DOHH2 (cell line): ENCODE measurements around the gene ZRANB3.

Experiments used
- H3F3A ChIP-seq: fragments of 200-600 bp; sonication (generic), shearing (Covaris generic); 2 replicates; pipeline ENCODE4 v1.6.0; 2016; ENCODE audit warnings: antibody characterized with exemption, mild to moderate bottlenecking; ENCODE audit not compliant: control insufficient read depth, insufficient read depth
- H3K27ac ChIP-seq: fragments of 200-600 bp; sonication (generic); 2 replicates; pipeline ENCODE4 v1.5.1; 2014; ENCODE audit warnings: low read depth, mild to moderate bottlenecking, low read length, moderate library complexity
- H3K27me3 ChIP-seq: fragments of 200-600 bp; sonication (generic); 2 replicates; pipeline ENCODE4 v1.6.1; 2014; ENCODE audit warnings: mild to moderate bottlenecking, low read length, mixed read lengths; ENCODE audit not compliant: control insufficient read depth
- H3K36me3 ChIP-seq: fragments of 200-600 bp; sonication (generic); 2 replicates; pipeline ENCODE4 v1.6.1; 2014; ENCODE audit warnings: mild to moderate bottlenecking, low read length, moderate library complexity, mixed read lengths; ENCODE audit not compliant: control insufficient read depth
- H3K4me1 ChIP-seq: fragments of 200-600 bp; sonication (generic); 2 replicates; pipeline ENCODE4 v1.6.1; 2014; ENCODE audit warnings: mild to moderate bottlenecking, low read length, mixed read lengths; ENCODE audit not compliant: control insufficient read depth
- H3K4me2 ChIP-seq: fragments of 200-600 bp; sonication (generic); 2 replicates; pipeline ENCODE4 v1.6.0; 2014; ENCODE audit warnings: mild to moderate bottlenecking, low read length, moderate library complexity
- H3K4me3 ChIP-seq: fragments of 200-600 bp; sonication (generic); 2 replicates; pipeline ENCODE4 v1.5.1; 2014; ENCODE audit warnings: mild to moderate bottlenecking, low read length, mixed read lengths
- H3K79me2 ChIP-seq: fragments of 200-600 bp; sonication (generic); 2 replicates; pipeline ENCODE4 v1.6.1; 2014; ENCODE audit warnings: mild to moderate bottlenecking, low read length, mixed read lengths; ENCODE audit not compliant: control insufficient read depth
- H3K9me2 ChIP-seq: fragments of 200-600 bp; sonication (generic); replicated peaks from 2 replicates; pipeline ENCODE4 v1.6.1; 2014; ENCODE audit warnings: mild to moderate bottlenecking, low read length, mixed read lengths; ENCODE audit not compliant: control insufficient read depth
- H3K9me3 ChIP-seq: fragments of 200-600 bp; sonication (generic); 2 replicates; pipeline ENCODE4 v1.6.1; 2014; ENCODE audit warnings: antibody characterized with exemption, low read length, mixed read lengths; ENCODE audit not compliant: control insufficient read depth, insufficient read depth
- H4K20me1 ChIP-seq: fragments of 200-600 bp; sonication (generic); 2 replicates; pipeline ENCODE4 v1.6.0; 2014; ENCODE audit warnings: low read depth, mild to moderate bottlenecking, antibody characterized with exemption, low read length, moderate library complexity; ENCODE audit not compliant: control insufficient read depth, insufficient read depth
- CTCF ChIP-seq: fragments of 200-600 bp; sonication (generic); IDR thresholded peaks from one replicate; pipeline ENCODE4 v1.5.1; 2014; ENCODE audit warnings: antibody characterized with exemption, mild to moderate bottlenecking, low read depth, low read length; ENCODE audit not compliant: poor library complexity, severe bottlenecking
- EZH2phosphoT487 ChIP-seq: fragments of 200-600 bp; sonication (generic); IDR thresholded peaks from 2 replicates; pipeline ENCODE4 v1.6.1; 2017; ENCODE audit warnings: borderline replicate concordance, mild to moderate bottlenecking, antibody characterized with exemption, low read length, moderate library complexity, mixed read lengths

Gene ZRANB3

GRCh38 chr2:135227386-135227785, 303.6 kb downstream of the ZRANB3 start:
- Histone ChIP-seq H3K4me1 (no peaks in the 10 kb centered on the region), H3K4me2 (no peak overlapping the region), H3K9me2 (no peaks in the 10 kb centered on the region), H3K9me3 (no peaks in the 10 kb centered on the region), H3F3A (no peaks in the 10 kb centered on the region), H3K4me3 (no peak overlapping the region), H4K20me1 (no peaks in the 10 kb centered on the region), H3K27ac (no peak overlapping the region), H3K79me2 (no peaks in the 10 kb centered on the region), H3K27me3 (no peaks in the 10 kb centered on the region), H3K36me3 (peaks cover 3% of the 10 kb centered on the region; the same call in 1 of the 2 replicates)
- TF ChIP-seq EZH2phosphoT487 (no peak), CTCF (no peak)

GRCh38 chr2:135226961-135227360, 304.1 kb downstream of the ZRANB3 start:
- peaks cover 3% of the 10 kb centered on the region; the same call in 1 of the 2 replicates for H3K36me3 ChIP-seq
- no peak overlapping the region for H3K4me3 ChIP-seq
- H3K4me1 ChIP-seq: no peaks in the 10 kb centered on the region
- H3K9me3 ChIP-seq: no peaks in the 10 kb centered on the region
- H3K27me3 ChIP-seq: no peaks in the 10 kb centered on the region
- H3K9me2 ChIP-seq: no peaks in the 10 kb centered on the region
- no peak overlapping the region for H3K4me2 ChIP-seq
- H3F3A ChIP-seq: no peaks in the 10 kb centered on the region
- H3K79me2 ChIP-seq: no peaks in the 10 kb centered on the region
- no peak overlapping the region for H3K27ac ChIP-seq
- TF ChIP-seq CTCF (no peak), EZH2phosphoT487 (no peak)
- H4K20me1 ChIP-seq: no peaks in the 10 kb centered on the region

- Histone ChIP-seq H3K4me2 (no peak overlapping the region), H3K9me2 (no peaks in the 10 kb centered on the region), H3K27me3 (no peaks in the 10 kb centered on the region), H3F3A (no peaks in the 10 kb centered on the region), H3K36me3 (peaks cover 3% of the 10 kb centered on the region; the same call in 1 of the 2 replicates), H4K20me1 (no peaks in the 10 kb centered on the region), H3K79me2 (no peaks in the 10 kb centered on the region), H3K4me3 (no peak overlapping the region), H3K4me1 (no peaks in the 10 kb centered on the region), H3K9me3 (no peaks in the 10 kb centered on the region), H3K27ac (no peak overlapping the region)
- TF ChIP-seq CTCF (no peak), EZH2phosphoT487 (no peak)
These were observed 305.2 kb downstream of the ZRANB3 start for GRCh38 chr2:135225781-135226180.

- Histone ChIP-seq H3K36me3 (peaks cover 5% of the 10 kb centered on the region; the same call in 1 of the 2 replicates), H3K4me3 (no peak overlapping the region), H3K27ac (no peak overlapping the region), H3K4me1 (no peaks in the 10 kb centered on the region), H3F3A (no peaks in the 10 kb centered on the region), H3K9me3 (no peaks in the 10 kb centered on the region), H3K27me3 (no peaks in the 10 kb centered on the region), H3K4me2 (no peak overlapping the region), H3K79me2 (no peaks in the 10 kb centered on the region), H3K9me2 (no peaks in the 10 kb centered on the region), H4K20me1 (no peaks in the 10 kb centered on the region)
- no peak for TF ChIP-seq CTCF
- TF ChIP-seq EZH2phosphoT487: no peak
These were observed 311.8 kb downstream of the ZRANB3 start for GRCh38 chr2:135219226-135219625.
